ENCODE results near the gene SBF2.

The SBF2 gene

GRCh38 chr11:10322830-10323792 lies 29.1 kb upstream of the SBF2 start:
- Histone ChIP-seq H3K9me3 (ENCODE audit: insufficient read depth, low read length) (no peaks in the 10 kb centered on the region), H2AFZ (ENCODE audit: low read depth, low read length, severe bottlenecking) (no peak overlapping the region), H4K20me1 (ENCODE audit: low read depth, low read length) (no peaks in the 10 kb centered on the region), H3K27ac (ENCODE audit: low read depth, low read length) (no peak overlapping the region), H3K4me2 (ENCODE audit: low read depth, low read length, poor library complexity, severe bottlenecking) (no peak overlapping the region), H3K9me2 (replicated peaks; ENCODE audit: insufficient read depth, low read length) (no peaks in the 10 kb centered on the region), H3K79me2 (ENCODE audit: insufficient read depth, low read length) (no peaks in the 10 kb centered on the region), H3K27me3 (ENCODE audit: low read length) (no peaks in the 10 kb centered on the region), H3K36me3 (ENCODE audit: low read length) (no peaks in the 10 kb centered on the region), H3K4me3 (ENCODE audit: insufficient read depth, low read length, poor library complexity, severe bottlenecking) (no peak overlapping the region), H3K9ac (ENCODE audit: low read length) (no peak overlapping the region), H3F3A (ENCODE audit: insufficient read depth) (no peaks in the 10 kb centered on the region)
- TF ChIP-seq EZH2phosphoT487 (conservative IDR thresholded peaks at IDR 0.05; ENCODE audit: low read length) (no peak), CTCF (IDR thresholded peaks at IDR 0.05; ENCODE audit: insufficient read depth, low read length, poor library complexity, severe bottlenecking) (peak; percentile 31)

DNA sequence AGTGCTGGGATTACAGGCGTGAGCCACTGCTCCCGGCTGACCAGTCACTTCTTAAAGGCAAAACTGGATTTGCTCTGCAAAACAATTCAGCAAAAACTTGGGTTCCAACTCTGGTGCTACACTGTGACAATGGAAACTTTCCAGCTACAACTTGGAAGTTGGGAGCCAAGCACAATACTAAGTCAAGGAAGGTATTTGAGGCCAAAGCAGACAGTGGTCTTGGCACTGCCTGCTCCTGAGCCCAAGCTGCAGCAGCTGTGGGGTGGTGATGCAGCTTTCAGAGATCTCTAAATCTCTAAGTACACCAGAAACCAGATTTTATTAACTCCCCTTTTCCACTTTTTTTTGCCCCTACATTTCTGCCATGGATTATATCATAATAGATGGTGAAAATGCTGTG lies 28.4 kb upstream of the SBF2 start:
- Histone ChIP-seq H3K9me3 (ENCODE audit: insufficient read depth, low read length) (no peaks in the 10 kb centered on the region), H3K4me3 (ENCODE audit: insufficient read depth, low read length, poor library complexity, severe bottlenecking) (no peak overlapping the region), H3K4me2 (ENCODE audit: low read depth, low read length, poor library complexity, severe bottlenecking) (no peak overlapping the region), H3F3A (ENCODE audit: insufficient read depth) (no peaks in the 10 kb centered on the region), H3K79me2 (ENCODE audit: insufficient read depth, low read length) (no peaks in the 10 kb centered on the region), H4K20me1 (ENCODE audit: low read depth, low read length) (no peaks in the 10 kb centered on the region), H2AFZ (ENCODE audit: low read depth, low read length, severe bottlenecking) (no peak overlapping the region), H3K27me3 (ENCODE audit: low read length) (no peaks in the 10 kb centered on the region), H3K9ac (ENCODE audit: low read length) (no peak overlapping the region), H3K36me3 (ENCODE audit: low read length) (no peaks in the 10 kb centered on the region), H3K9me2 (replicated peaks; ENCODE audit: insufficient read depth, low read length) (no peaks in the 10 kb centered on the region), H3K27ac (ENCODE audit: low read depth, low read length) (no peak overlapping the region)
- TF ChIP-seq CTCF (IDR thresholded peaks at IDR 0.05; ENCODE audit: insufficient read depth, low read length, poor library complexity, severe bottlenecking): no peak

- no peak overlapping the region for H3K9ac ChIP-seq (ENCODE audit: low read length)
- no peaks in the 10 kb centered on the region for H3K79me2 ChIP-seq (ENCODE audit: insufficient read depth, low read length)
- H3K9me3 ChIP-seq (ENCODE audit: insufficient read depth, low read length): no peaks in the 10 kb centered on the region
- TF ChIP-seq EZH2phosphoT487 (conservative IDR thresholded peaks at IDR 0.05; ENCODE audit: low read length): no peak
- TF ChIP-seq CTCF (IDR thresholded peaks at IDR 0.05; ENCODE audit: insufficient read depth, low read length, poor library complexity, severe bottlenecking): no peak
- no peak overlapping the region for H3K4me2 ChIP-seq (ENCODE audit: low read depth, low read length, poor library complexity, severe bottlenecking)
- H3K9me2 ChIP-seq (replicated peaks; ENCODE audit: insufficient read depth, low read length): no peaks in the 10 kb centered on the region
- H3F3A ChIP-seq (ENCODE audit: insufficient read depth): no peaks in the 10 kb centered on the region
- no peaks in the 10 kb centered on the region for H4K20me1 ChIP-seq (ENCODE audit: low read depth, low read length)
- H3K36me3 ChIP-seq (ENCODE audit: low read length): no peaks in the 10 kb centered on the region
- H3K27ac ChIP-seq (ENCODE audit: low read depth, low read length): no peak overlapping the region
- no peaks in the 10 kb centered on the region for H3K27me3 ChIP-seq (ENCODE audit: low read length)
- H3K4me3 ChIP-seq (ENCODE audit: insufficient read depth, low read length, poor library complexity, severe bottlenecking): no peak overlapping the region
- H2AFZ ChIP-seq (ENCODE audit: low read depth, low read length, severe bottlenecking): no peak overlapping the region
Measured at GRCh38 chr11:10320736-10321465, 26.9 kb upstream of the SBF2 start.

Measured in SU-DHL-6 (cell line).